GM23338 (cell line): ENCODE measurements around the gene GSS. TPM values are rescaled to one million over a fixed set of nuclear protein-coding genes. Genes with fewer than 3 reads are reported as not detected.

Experiments used
- ATAC-seq: fragments of 200-7000 bp; cut with Tn5 transposase; 3 replicates; pipeline ENCODE4 v1.9.1; 2020
- DNase-seq: peaks from one replicate; pipeline ENCODE4 v3.0.0-alpha.2; 2015; ENCODE audit warnings: low spot score
- H2AFZ ChIP-seq: fragments of 200-600 bp; sonication (generic); 2 replicates; pipeline ENCODE4 v1.8.0; 2016; ENCODE audit warnings: antibody characterized with exemption, mild to moderate bottlenecking, moderate library complexity
- H3F3A ChIP-seq: fragments of 200-600 bp; sonication (generic); replicated peaks from 2 replicates; pipeline ENCODE4 v1.8.0; 2017; ENCODE audit warnings: antibody characterized with exemption, mixed run types, low read depth
- H3K27ac ChIP-seq: fragments of 200-600 bp; sonication (generic); 2 replicates; pipeline ENCODE4 v1.6.1; 2016; ENCODE audit warnings: low read depth
- H3K27me3 ChIP-seq: fragments of 200-600 bp; sonication (generic); 2 replicates; pipeline ENCODE4 v1.8.0; 2016; ENCODE audit warnings: mild to moderate bottlenecking, mixed run types, moderate library complexity; ENCODE audit not compliant: insufficient read depth
- H3K36me3 ChIP-seq: fragments of 200-600 bp; sonication (generic); 2 replicates; pipeline ENCODE4 v1.8.0; 2016; ENCODE audit warnings: mild to moderate bottlenecking; ENCODE audit not compliant: insufficient read depth
- H3K4me1 ChIP-seq: fragments of 200-600 bp; sonication (generic); 2 replicates; pipeline ENCODE4 v1.8.0; 2016; ENCODE audit warnings: mild to moderate bottlenecking, moderate library complexity; ENCODE audit not compliant: insufficient read depth
- H3K4me2 ChIP-seq: fragments of 200-600 bp; sonication (generic); 2 replicates; pipeline ENCODE4 v1.7.1; 2017; ENCODE audit warnings: mixed run types
- H3K4me3 ChIP-seq: fragments of 200-600 bp; sonication (generic); 2 replicates; pipeline ENCODE4 v1.6.1; 2016; ENCODE audit warnings: mixed run types
- H3K79me2 ChIP-seq: fragments of 200-600 bp; sonication (generic); replicated peaks from 2 replicates; pipeline ENCODE4 v1.8.0; 2017; ENCODE audit warnings: mild to moderate bottlenecking; ENCODE audit not compliant: insufficient read depth
- H3K9me2 ChIP-seq: fragments of 200-600 bp; sonication (generic); 2 replicates; pipeline ENCODE4 v1.8.0; 2017; ENCODE audit not compliant: insufficient read depth
- H4K20me1 ChIP-seq: fragments of 200-600 bp; sonication (generic); replicated peaks from 2 replicates; pipeline ENCODE4 v1.8.0; 2017; ENCODE audit warnings: mild to moderate bottlenecking; ENCODE audit not compliant: insufficient read depth
- H3K27ac Mint-ChIP-seq: 2 replicates; pipeline ENCODE4 v1.8.0; 2020; ENCODE audit warnings: inconsistent platforms, mild to moderate bottlenecking, moderate library complexity, mixed read lengths
- H3K27me3 Mint-ChIP-seq: 3 replicates; pipeline ENCODE4 v1.8.0; 2022; ENCODE audit warnings: low read depth, mild to moderate bottlenecking, moderate library complexity, mixed read lengths, inconsistent platforms; ENCODE audit not compliant: insufficient read depth, poor library complexity
- H3K36me3 Mint-ChIP-seq: 3 replicates; pipeline ENCODE4 v1.8.0; 2021; ENCODE audit warnings: low read depth, mild to moderate bottlenecking, inconsistent platforms, moderate library complexity, mixed read lengths
- H3K4me1 Mint-ChIP-seq: 3 replicates; pipeline ENCODE4 v1.8.0; 2020; ENCODE audit warnings: mild to moderate bottlenecking, inconsistent platforms, mixed read lengths
- H3K4me3 Mint-ChIP-seq: 3 replicates; pipeline ENCODE4 v1.8.0; 2021; ENCODE audit warnings: moderate library complexity, mild to moderate bottlenecking, inconsistent platforms, mixed read lengths
- H3K9me3 Mint-ChIP-seq: 3 replicates; pipeline ENCODE4 v1.8.0; 2020; ENCODE audit warnings: moderate library complexity, mild to moderate bottlenecking, inconsistent platforms, mixed read lengths
- CREB1 ChIP-seq: fragments of 250-450 bp; sonication (Bioruptor Pico); IDR thresholded peaks from 2 replicates; pipeline ENCODE4 v1.5.0; 2020; ENCODE audit warnings: low read depth, mild to moderate bottlenecking, moderate library complexity
- EZH2 ChIP-seq: fragments of 200-600 bp; sonication (generic); IDR thresholded peaks from one replicate; pipeline ENCODE4 v1.8.0; 2017; ENCODE audit warnings: antibody characterized with exemption, mild to moderate bottlenecking, low read depth; ENCODE audit not compliant: unreplicated experiment
- JUNB ChIP-seq: IDR thresholded peaks from one replicate; pipeline ENCODE4 v1.6.1; 2016; ENCODE audit warnings: antibody characterized with exemption; ENCODE audit not compliant: unreplicated experiment
- NANOG ChIP-seq: IDR thresholded peaks from 2 replicates; pipeline ENCODE4 v1.6.1; 2016; ENCODE audit warnings: antibody characterized with exemption, borderline replicate concordance
- POLR2AphosphoS5 ChIP-seq: IDR thresholded peaks from 2 replicates; pipeline ENCODE4 v1.6.1; 2016; ENCODE audit warnings: antibody characterized with exemption, low read depth
- REST ChIP-seq: IDR thresholded peaks from one replicate; pipeline ENCODE4 v1.6.1; 2018; ENCODE audit warnings: antibody characterized with exemption; ENCODE audit not compliant: unreplicated experiment
- STAT1 ChIP-seq: IDR thresholded peaks from one replicate; pipeline ENCODE4 v1.6.1; 2016; ENCODE audit warnings: antibody characterized with exemption; ENCODE audit not compliant: unreplicated experiment
- ZNF114 ChIP-seq: fragments of 250-450 bp; sonication (Bioruptor Pico); IDR thresholded peaks from 2 replicates; pipeline ENCODE4 v1.5.0; 2020; ENCODE audit warnings: mild to moderate bottlenecking, moderate library complexity
- ZNF331 ChIP-seq: fragments of 250-450 bp; sonication (Bioruptor Pico); IDR thresholded peaks from 2 replicates; pipeline ENCODE4 v1.5.0; 2020; ENCODE audit warnings: low read depth, mild to moderate bottlenecking, moderate library complexity
- polyA plus RNA-seq: library from polyadenylated mRNA; unstranded; fragments of >200 nt; fragmentation: Nextera tagmentation; extraction: Ambion mirVana; gene quantifications from 2 replicates; pipeline ENCODE4 v1.2.1, GENCODE V29; 2016
- total RNA-seq: library from RNA; depleted of rRNA; stranded (reverse); fragments of >200 nt; shearing (Covaris generic); gene quantifications from 2 replicates; pipeline ENCODE4 v1.2.3, GENCODE V29; 2014
- TF ChIP-seq, protein P1 (sequence below): fragments of 250-450 bp; sonication (Bioruptor Pico); IDR thresholded peaks from 2 replicates; pipeline ENCODE4 v1.5.0; 2020; ENCODE audit warnings: mild to moderate bottlenecking, moderate library complexity
- TF ChIP-seq, protein P2 (sequence below), 2 experiments: fragments of 200-600 bp in 1 of 2; sonication (generic) in 1 of 2; conservative IDR thresholded peaks; 2 replicates each; pipeline versions ENCODE4 v1.5.1 to v1.6.1; 2016 to 2017; ENCODE audit warnings: antibody characterized with exemption in 2 of 2, low read depth in 2 of 2, mild to moderate bottlenecking in 2 of 2, moderate library complexity in 1 of 2

GSS gene
- total and polyA plus RNA-seq, 2 experiments from 2014 or later, result 34.0 to 63.3 TPM

- TF ChIP-seq EZH2 (no peak), REST (no peak), STAT1 (no peak), JUNB (no peak), CREB1 (CRISPR knock-in tag) (no peak), NANOG (no peak), POLR2AphosphoS5 (no peak), ZNF114 (CRISPR knock-in tag) (no peak), ZNF331 (CRISPR knock-in tag) (no peak)
- TF ChIP-seq, protein P1, sequence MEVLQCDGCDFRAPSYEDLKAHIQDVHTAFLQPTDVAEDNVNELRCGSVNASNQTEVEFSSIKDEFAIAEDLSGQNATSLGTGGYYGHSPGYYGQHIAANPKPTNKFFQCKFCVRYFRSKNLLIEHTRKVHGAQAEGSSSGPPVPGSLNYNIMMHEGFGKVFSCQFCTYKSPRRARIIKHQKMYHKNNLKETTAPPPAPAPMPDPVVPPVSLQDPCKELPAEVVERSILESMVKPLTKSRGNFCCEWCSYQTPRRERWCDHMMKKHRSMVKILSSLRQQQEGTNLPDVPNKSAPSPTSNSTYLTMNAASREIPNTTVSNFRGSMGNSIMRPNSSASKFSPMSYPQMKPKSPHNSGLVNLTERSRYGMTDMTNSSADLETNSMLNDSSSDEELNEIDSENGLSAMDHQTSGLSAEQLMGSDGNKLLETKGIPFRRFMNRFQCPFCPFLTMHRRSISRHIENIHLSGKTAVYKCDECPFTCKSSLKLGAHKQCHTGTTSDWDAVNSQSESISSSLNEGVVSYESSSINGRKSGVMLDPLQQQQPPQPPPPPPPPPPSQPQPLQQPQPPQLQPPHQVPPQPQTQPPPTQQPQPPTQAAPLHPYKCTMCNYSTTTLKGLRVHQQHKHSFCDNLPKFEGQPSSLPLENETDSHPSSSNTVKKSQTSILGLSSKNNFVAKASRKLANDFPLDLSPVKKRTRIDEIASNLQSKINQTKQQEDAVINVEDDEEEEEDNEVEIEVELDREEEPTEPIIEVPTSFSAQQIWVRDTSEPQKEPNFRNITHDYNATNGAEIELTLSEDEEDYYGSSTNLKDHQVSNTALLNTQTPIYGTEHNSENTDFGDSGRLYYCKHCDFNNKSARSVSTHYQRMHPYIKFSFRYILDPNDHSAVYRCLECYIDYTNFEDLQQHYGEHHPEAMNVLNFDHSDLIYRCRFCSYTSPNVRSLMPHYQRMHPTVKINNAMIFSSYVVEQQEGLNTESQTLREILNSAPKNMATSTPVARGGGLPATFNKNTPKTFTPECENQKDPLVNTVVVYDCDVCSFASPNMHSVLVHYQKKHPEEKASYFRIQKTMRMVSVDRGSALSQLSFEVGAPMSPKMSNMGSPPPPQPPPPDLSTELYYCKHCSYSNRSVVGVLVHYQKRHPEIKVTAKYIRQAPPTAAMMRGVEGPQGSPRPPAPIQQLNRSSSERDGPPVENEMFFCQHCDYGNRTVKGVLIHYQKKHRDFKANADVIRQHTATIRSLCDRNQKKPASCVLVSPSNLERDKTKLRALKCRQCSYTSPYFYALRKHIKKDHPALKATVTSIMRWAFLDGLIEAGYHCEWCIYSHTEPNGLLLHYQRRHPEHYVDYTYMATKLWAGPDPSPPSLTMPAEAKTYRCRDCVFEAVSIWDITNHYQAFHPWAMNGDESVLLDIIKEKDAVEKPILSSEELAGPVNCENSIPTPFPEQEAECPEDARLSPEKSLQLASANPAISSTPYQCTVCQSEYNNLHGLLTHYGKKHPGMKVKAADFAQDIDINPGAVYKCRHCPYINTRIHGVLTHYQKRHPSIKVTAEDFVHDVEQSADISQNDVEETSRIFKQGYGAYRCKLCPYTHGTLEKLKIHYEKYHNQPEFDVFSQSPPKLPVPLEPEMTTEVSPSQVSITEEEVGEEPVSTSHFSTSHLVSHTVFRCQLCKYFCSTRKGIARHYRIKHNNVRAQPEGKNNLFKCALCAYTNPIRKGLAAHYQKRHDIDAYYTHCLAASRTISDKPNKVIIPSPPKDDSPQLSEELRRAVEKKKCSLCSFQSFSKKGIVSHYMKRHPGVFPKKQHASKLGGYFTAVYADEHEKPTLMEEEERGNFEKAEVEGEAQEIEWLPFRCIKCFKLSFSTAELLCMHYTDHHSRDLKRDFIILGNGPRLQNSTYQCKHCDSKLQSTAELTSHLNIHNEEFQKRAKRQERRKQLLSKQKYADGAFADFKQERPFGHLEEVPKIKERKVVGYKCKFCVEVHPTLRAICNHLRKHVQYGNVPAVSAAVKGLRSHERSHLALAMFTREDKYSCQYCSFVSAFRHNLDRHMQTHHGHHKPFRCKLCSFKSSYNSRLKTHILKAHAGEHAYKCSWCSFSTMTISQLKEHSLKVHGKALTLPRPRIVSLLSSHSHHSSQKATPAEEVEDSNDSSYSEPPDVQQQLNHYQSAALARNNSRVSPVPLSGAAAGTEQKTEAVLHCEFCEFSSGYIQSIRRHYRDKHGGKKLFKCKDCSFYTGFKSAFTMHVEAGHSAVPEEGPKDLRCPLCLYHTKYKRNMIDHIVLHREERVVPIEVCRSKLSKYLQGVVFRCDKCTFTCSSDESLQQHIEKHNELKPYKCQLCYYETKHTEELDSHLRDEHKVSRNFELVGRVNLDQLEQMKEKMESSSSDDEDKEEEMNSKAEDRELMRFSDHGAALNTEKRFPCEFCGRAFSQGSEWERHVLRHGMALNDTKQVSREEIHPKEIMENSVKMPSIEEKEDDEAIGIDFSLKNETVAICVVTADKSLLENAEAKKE (CRISPR knock-in tag), result no peak
- TF ChIP-seq, protein P2, sequence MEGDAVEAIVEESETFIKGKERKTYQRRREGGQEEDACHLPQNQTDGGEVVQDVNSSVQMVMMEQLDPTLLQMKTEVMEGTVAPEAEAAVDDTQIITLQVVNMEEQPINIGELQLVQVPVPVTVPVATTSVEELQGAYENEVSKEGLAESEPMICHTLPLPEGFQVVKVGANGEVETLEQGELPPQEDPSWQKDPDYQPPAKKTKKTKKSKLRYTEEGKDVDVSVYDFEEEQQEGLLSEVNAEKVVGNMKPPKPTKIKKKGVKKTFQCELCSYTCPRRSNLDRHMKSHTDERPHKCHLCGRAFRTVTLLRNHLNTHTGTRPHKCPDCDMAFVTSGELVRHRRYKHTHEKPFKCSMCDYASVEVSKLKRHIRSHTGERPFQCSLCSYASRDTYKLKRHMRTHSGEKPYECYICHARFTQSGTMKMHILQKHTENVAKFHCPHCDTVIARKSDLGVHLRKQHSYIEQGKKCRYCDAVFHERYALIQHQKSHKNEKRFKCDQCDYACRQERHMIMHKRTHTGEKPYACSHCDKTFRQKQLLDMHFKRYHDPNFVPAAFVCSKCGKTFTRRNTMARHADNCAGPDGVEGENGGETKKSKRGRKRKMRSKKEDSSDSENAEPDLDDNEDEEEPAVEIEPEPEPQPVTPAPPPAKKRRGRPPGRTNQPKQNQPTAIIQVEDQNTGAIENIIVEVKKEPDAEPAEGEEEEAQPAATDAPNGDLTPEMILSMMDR (conservative IDR thresholded peaks at IDR 0.05; ENCODE audit: low read depth in 2 of 2), result no peak
- Histone ChIP-seq H3F3A (no peaks in the 10 kb centered on the region), H4K20me1 (peaks cover 5% of the 10 kb centered on the region; the same call in 1 of the 2 replicates), H3K27ac (no peak overlapping the region), H3K4me2 (no peak overlapping the region), H2AFZ (no peak overlapping the region), H3K27me3 (no peaks in the 10 kb centered on the region), H3K4me1 (no peaks in the 10 kb centered on the region), H3K36me3 (peaks cover 12% of the 10 kb centered on the region; the same call in 1 of the 2 replicates), H3K4me3 (no peak overlapping the region), H3K9me2 (no peaks in the 10 kb centered on the region), H3K79me2 (no peaks in the 10 kb centered on the region)
- Mint-ChIP-seq H3K27ac (no peak overlapping the region), H3K36me3 (peaks cover 14% of the 10 kb centered on the region), H3K4me3 (no peak overlapping the region), H3K9me3 (no peaks in the 10 kb centered on the region), H3K4me1 (no peaks in the 10 kb centered on the region), H3K27me3 (peaks cover 4% of the 10 kb centered on the region)
- no peak for DNase-seq
- ATAC-seq, result no peak
Observed at GRCh38 chr20:34931771-34932170, 23.8 kb downstream of the GSS start.
